ENCODE data around the gene DDX27. TPM values are rescaled to one million over a fixed set of nuclear protein-coding genes. Genes with fewer than 3 reads are reported as not detected.

DDX27 gene
- total and polyA plus RNA-seq, 2 of the 13 experiments (the other 11 are each of a cell fraction or from before 2014, with no cell fraction given): 42.6 to 72.8 TPM

DNA sequence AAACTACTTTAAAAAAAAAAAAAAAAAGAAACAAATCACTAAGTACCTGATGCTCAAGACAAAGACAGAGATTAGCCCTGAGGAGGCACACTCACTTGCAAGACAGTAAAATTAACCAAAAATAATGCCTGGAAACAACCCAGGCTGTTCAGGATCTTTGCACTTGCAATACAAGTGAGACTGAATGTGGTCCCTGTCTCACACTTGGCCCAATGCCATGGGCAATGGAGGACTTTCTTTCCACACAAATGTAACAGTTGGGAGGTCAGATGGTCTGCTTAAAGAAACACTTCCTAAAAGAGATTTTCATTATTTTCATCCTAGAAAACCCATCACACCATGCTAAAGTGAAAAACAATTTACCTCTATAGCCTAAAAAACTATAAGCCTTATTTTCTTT lies 47.3 kb upstream of the DDX27 start:
- ATAC-seq: peak; percentile 41; the same call in 2 of the 3 replicates
- POLR2A ChIA-PET: no interaction called here

More for the DNA sequence above, 47.3 kb upstream of the DDX27 start:
- Histone ChIP-seq H4K20me1 (ENCODE audit: insufficient read depth, low read length) (peaks cover 70% of the 10 kb centered on the region), H3K27me3 (ENCODE audit: control insufficient read depth in 1 of 2, insufficient read depth in 2 of 2, low read length in 2 of 2) (no peaks in the 10 kb centered on the region), H2AFZ (ENCODE audit: low read length) (no peak overlapping the region), H3K4me1 (ENCODE audit: insufficient read depth, low read length) (peaks cover 55% of the 10 kb centered on the region), H3K9me3 (ENCODE audit: low read length) (no peaks in the 10 kb centered on the region), H3K79me2 (ENCODE audit: insufficient read depth, low read length) (peaks cover 96% of the 10 kb centered on the region), H3K9ac (ENCODE audit: insufficient read depth, low read depth, low read length) (no peak overlapping the region), H3K4me2 (ENCODE audit: low read depth, low read length) (no peak overlapping the region), H3K4me3 (replicated peaks in 1 of 3; ENCODE audit: insufficient read depth in 1 of 3, low read depth in 2 of 3, low read length in 3 of 3) (no peak overlapping the region), H3K36me3 (replicated peaks in 1 of 2; ENCODE audit: control insufficient read depth in 1 of 2, insufficient read depth in 2 of 2, low read length in 2 of 2) (peaks cover 9 to 41% of the 10 kb centered on the region in 2 experiments), H3K27ac (ENCODE audit: extremely low read length, insufficient read depth, low read length) (peak overlapping the region; percentile 8)
- BruUV-seq (replicated peaks): no TSS peak
- in situ Hi-C loops (cut with HindIII; ENCODE audit: extremely low pct_ligation_motif_present, low pct_unique_long_range_greater_than_20kb): no loop called here
- CTCF ChIA-PET (ENCODE audit: low intra/inter-chr PET ratio, low total read pairs): no interaction called here
- FAIRE-seq: no peak
- TF ChIP-seq ZNF143 (CRISPR knock-in tag; IDR thresholded peaks at IDR 0.05) (no peak), BCL6 (CRISPR knock-in tag; IDR thresholded peaks at IDR 0.05) (peak; percentile 19; the same call in 1 of the 2 replicates), ZKSCAN8 (CRISPR knock-in tag; IDR thresholded peaks at IDR 0.05; ENCODE audit: borderline replicate concordance) (no peak), LCORL (IDR thresholded peaks at IDR 0.05) (peak; percentile 21; the same call in 1 of the 2 replicates), LCORL (CRISPR knock-in tag; IDR thresholded peaks at IDR 0.05) (no peak), ZNF557 (CRISPR knock-in tag; IDR thresholded peaks at IDR 0.05) (no peak), RAD21 (CRISPR knock-in tag; IDR thresholded peaks at IDR 0.05) (no peak), HCFC1 (IDR thresholded peaks at IDR 0.05; ENCODE audit: low read depth, low read length) (no peak), ZNF205 (CRISPR knock-in tag; IDR thresholded peaks at IDR 0.05) (no peak), ZNF570 (CRISPR knock-in tag; IDR thresholded peaks at IDR 0.05; ENCODE audit: borderline replicate concordance) (no peak)
- TF ChIP-seq, protein P1, sequence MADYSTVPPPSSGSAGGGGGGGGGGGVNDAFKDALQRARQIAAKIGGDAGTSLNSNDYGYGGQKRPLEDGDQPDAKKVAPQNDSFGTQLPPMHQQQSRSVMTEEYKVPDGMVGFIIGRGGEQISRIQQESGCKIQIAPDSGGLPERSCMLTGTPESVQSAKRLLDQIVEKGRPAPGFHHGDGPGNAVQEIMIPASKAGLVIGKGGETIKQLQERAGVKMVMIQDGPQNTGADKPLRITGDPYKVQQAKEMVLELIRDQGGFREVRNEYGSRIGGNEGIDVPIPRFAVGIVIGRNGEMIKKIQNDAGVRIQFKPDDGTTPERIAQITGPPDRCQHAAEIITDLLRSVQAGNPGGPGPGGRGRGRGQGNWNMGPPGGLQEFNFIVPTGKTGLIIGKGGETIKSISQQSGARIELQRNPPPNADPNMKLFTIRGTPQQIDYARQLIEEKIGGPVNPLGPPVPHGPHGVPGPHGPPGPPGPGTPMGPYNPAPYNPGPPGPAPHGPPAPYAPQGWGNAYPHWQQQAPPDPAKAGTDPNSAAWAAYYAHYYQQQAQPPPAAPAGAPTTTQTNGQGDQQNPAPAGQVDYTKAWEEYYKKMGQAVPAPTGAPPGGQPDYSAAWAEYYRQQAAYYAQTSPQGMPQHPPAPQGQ (CRISPR knock-in tag; IDR thresholded peaks at IDR 0.05; ENCODE audit: borderline replicate concordance): no peak
- TF ChIP-seq, protein P2, sequence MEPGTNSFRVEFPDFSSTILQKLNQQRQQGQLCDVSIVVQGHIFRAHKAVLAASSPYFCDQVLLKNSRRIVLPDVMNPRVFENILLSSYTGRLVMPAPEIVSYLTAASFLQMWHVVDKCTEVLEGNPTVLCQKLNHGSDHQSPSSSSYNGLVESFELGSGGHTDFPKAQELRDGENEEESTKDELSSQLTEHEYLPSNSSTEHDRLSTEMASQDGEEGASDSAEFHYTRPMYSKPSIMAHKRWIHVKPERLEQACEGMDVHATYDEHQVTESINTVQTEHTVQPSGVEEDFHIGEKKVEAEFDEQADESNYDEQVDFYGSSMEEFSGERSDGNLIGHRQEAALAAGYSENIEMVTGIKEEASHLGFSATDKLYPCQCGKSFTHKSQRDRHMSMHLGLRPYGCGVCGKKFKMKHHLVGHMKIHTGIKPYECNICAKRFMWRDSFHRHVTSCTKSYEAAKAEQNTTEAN (CRISPR knock-in tag; conservative IDR thresholded peaks at IDR 0.05): peak; percentile 78
- DNase-seq (ENCODE audit: low spot score): no peak
- intact Hi-C loops (cut with micrococcal nuclease; ENCODE audit: unreplicated experiment): no loop called here
